Ovary (tissue), 3 donors: ENCODE results near the gene RAVER2.

ENCODE experiments used
- POLR2A ChIP-seq: fragments of 450-650 bp; IDR thresholded peaks from one replicate; pipeline ENCODE4 v1.6.1; 2017; ENCODE audit warnings: antibody characterized with exemption, mild to moderate bottlenecking, moderate library complexity
- TF ChIP-seq, protein P1 (sequence below), 3 donors: fragments of 450-650 bp in 2 of 3; fragments of 200-600 bp in 1 of 3; IDR thresholded peaks; one replicate each; pipeline versions ENCODE4 v1.5.1 to v1.8.0; 2016 to 2022; ENCODE audit warnings: antibody characterized with exemption in 3 of 3, mild to moderate bottlenecking in 1 of 3
- donor health status: DM: no; HTN: no; CAD: no.

DNA sequence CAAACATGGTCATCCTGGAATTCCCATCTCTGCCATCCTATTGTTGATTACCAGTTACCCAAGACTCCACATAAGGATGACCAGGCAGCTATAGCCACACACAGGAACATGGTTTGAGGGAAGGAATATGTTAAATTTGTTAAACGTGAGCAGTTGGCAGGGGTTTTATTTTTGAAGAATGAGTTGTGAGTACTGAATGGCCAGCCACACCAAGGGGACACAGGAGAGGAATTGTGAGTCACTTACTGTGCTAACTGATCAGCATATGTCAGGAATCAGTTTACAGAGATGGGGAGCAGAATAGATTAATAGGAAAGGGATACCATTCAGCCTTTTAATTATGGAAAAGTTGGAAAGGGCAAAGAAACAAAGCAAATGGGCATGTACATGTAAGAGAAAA lies 39.3 kb upstream of the RAVER2 start:
- TF ChIP-seq, protein P1, sequence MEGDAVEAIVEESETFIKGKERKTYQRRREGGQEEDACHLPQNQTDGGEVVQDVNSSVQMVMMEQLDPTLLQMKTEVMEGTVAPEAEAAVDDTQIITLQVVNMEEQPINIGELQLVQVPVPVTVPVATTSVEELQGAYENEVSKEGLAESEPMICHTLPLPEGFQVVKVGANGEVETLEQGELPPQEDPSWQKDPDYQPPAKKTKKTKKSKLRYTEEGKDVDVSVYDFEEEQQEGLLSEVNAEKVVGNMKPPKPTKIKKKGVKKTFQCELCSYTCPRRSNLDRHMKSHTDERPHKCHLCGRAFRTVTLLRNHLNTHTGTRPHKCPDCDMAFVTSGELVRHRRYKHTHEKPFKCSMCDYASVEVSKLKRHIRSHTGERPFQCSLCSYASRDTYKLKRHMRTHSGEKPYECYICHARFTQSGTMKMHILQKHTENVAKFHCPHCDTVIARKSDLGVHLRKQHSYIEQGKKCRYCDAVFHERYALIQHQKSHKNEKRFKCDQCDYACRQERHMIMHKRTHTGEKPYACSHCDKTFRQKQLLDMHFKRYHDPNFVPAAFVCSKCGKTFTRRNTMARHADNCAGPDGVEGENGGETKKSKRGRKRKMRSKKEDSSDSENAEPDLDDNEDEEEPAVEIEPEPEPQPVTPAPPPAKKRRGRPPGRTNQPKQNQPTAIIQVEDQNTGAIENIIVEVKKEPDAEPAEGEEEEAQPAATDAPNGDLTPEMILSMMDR (IDR thresholded peaks at IDR 0.05): no peak
- TF ChIP-seq POLR2A: no peak
